ENCODE data around the gene DHRS12. TPM values are rescaled to one million over a fixed set of nuclear protein-coding genes. Genes with fewer than 3 reads are reported as not detected.

Gene DHRS12
- total and polyA plus RNA-seq, 2 experiments from 2014 or later: 5.5 to 15.7 TPM

- no peak overlapping the region for H3K4me3 ChIP-seq
- no peak overlapping the region for H3K27ac ChIP-seq
- no peaks in the 10 kb centered on the region for H3K9me3 ChIP-seq (ENCODE audit: low read depth)
- TF ChIP-seq CTCF (IDR thresholded peaks at IDR 0.05; ENCODE audit: low read depth, low read length): no peak
- H3K4me1 ChIP-seq (ENCODE audit: low read depth): no peaks in the 10 kb centered on the region
- DNase-seq (ENCODE audit: low read depth in 1 of 2, low spot score in 1 of 2): no peak
- no peaks in the 10 kb centered on the region for H3K27me3 ChIP-seq
- no peaks in the 10 kb centered on the region for H3K36me3 ChIP-seq
Observed at GRCh38 chr13:51799261-51799660, 4.7 kb downstream of the DHRS12 start.

- Histone ChIP-seq H3K27me3 (no peaks in the 10 kb centered on the region), H3K4me3 (no peak overlapping the region), H3K36me3 (no peaks in the 10 kb centered on the region), H3K9me3 (ENCODE audit: low read depth) (no peaks in the 10 kb centered on the region), H3K27ac (no peak overlapping the region), H3K4me1 (ENCODE audit: low read depth) (no peaks in the 10 kb centered on the region)
- TF ChIP-seq CTCF (IDR thresholded peaks at IDR 0.05; ENCODE audit: low read depth, low read length): peak; percentile 37
- DNase-seq (ENCODE audit: low read depth in 1 of 2, low spot score in 1 of 2): peak; percentile 64 to 67
Observed at GRCh38 chr13:51797664-51798488, 6.1 kb downstream of the DHRS12 start.

- Histone ChIP-seq H3K9me3 (ENCODE audit: low read depth) (no peaks in the 10 kb centered on the region), H3K4me3 (no peak overlapping the region), H3K36me3 (no peaks in the 10 kb centered on the region), H3K27ac (no peak overlapping the region), H3K27me3 (no peaks in the 10 kb centered on the region), H3K4me1 (ENCODE audit: low read depth) (no peaks in the 10 kb centered on the region)
- DNase-seq (ENCODE audit: low read depth in 1 of 2, low spot score in 1 of 2): no peak
- TF ChIP-seq CTCF (IDR thresholded peaks at IDR 0.05; ENCODE audit: low read depth, low read length): no peak
Observed at GRCh38 chr13:51796546-51796945, 7.4 kb downstream of the DHRS12 start.

GRCh38 chr13:51795419-51795818 lies 8.5 kb downstream of the DHRS12 start:
- no peak for TF ChIP-seq CTCF (IDR thresholded peaks at IDR 0.05; ENCODE audit: low read depth, low read length)
- no peaks in the 10 kb centered on the region for H3K9me3 ChIP-seq (ENCODE audit: low read depth)
- H3K4me3 ChIP-seq: no peak overlapping the region
- no peak overlapping the region for H3K27ac ChIP-seq
- H3K36me3 ChIP-seq: no peaks in the 10 kb centered on the region
- H3K27me3 ChIP-seq: no peaks in the 10 kb centered on the region
- no peaks in the 10 kb centered on the region for H3K4me1 ChIP-seq (ENCODE audit: low read depth)
- no peak for DNase-seq (ENCODE audit: low read depth in 1 of 2, low spot score in 1 of 2)

GRCh38 chr13:51794964-51795363 lies 9.0 kb downstream of the DHRS12 start:
- no peaks in the 10 kb centered on the region for H3K4me1 ChIP-seq (ENCODE audit: low read depth)
- no peak overlapping the region for H3K4me3 ChIP-seq
- H3K9me3 ChIP-seq (ENCODE audit: low read depth): no peaks in the 10 kb centered on the region
- no peaks in the 10 kb centered on the region for H3K36me3 ChIP-seq
- TF ChIP-seq CTCF (IDR thresholded peaks at IDR 0.05; ENCODE audit: low read depth, low read length): no peak
- no peak overlapping the region for H3K27ac ChIP-seq
- no peak for DNase-seq (ENCODE audit: low read depth in 1 of 2, low spot score in 1 of 2)
- H3K27me3 ChIP-seq: no peaks in the 10 kb centered on the region
